G401 (cell line): ENCODE results near the gene PPP1R1B. TPM values are rescaled to one million over a fixed set of nuclear protein-coding genes. Genes with fewer than 3 reads are reported as not detected.

Source experiments
- DNase-seq: peaks from one replicate; pipeline ENCODE4 v3.0.0-alpha.2; 2015; ENCODE audit warnings: low spot score
- in situ Hi-C: cut with HindIII; loops from 2 replicates; pipeline ENCODE4 v1.10.0; 2016; ENCODE audit warnings: low sequenced_read_pairs, mixed read lengths
- total RNA-seq: library from RNA; depleted of rRNA; stranded (reverse); fragments of >200 nt; shearing (Covaris generic); gene quantifications from 2 replicates; pipeline ENCODE4 v1.2.3, GENCODE V29; 2014

Gene PPP1R1B
- total RNA-seq, 1 experiment from 2014 or later = 8.6 TPM

DNA sequence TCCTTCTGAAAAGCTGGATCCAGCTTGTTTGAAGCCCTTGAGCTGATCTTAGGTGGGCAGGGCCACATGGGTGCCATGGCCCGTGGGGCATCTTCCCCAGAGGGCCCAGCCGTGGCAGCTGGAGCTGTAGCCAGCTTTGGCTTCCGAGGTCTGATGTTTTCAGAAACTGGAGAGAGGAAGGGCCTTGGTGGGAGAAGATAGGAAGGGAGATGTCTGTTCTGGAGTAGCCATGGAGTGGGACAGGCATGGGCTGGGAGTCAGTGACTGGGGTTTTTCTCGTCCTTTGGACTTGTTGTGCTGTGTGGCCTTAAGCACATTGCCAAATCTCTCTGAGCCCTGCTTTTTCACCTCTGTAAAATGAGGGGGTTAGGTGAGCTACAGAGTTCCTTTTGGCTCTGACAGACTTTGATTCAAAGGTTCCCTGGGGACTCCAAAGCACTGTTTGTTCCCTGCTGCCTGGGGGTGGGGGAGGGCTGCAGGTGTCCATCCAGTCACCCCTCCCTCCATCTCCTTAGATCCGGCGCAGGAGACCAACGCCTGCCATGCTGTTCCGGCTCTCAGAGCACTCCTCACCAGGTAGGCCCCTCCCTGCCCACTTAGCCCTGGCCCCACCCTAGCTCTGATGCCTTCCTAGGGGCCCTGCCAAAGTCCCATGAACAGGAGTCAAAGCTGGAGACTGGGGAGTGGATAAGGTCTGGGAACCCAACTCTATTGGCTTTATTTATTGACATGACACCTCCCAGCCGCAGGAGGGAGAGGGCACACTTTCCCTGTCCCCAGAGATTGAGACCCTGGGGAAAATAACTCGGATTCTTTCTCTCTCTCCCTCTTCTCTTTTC, 2.1 kb downstream of the PPP1R1B start:
- no peak for DNase-seq
- in situ Hi-C loops = no loop called here

DNA sequence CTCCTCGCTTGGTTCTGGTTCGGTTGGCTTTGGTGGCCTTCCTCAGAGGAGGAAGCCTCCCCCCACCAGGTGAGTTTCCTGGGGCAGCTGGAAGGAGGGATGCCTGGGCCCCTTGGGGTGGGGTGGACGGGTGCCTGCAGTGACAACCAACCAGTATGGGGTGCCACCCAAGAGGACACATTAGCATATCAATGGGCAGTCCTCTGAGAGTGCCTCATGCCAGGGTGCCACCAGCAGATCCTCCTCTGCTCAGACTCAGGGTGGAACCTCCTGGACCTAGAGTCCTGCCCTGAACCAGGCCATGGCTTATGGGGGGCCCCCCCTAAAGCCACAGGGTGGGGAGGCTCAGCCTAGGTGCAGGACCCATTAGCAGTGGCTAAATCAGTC, 2.7 kb downstream of the PPP1R1B start:
- in situ Hi-C loops = no loop called here

DNA sequence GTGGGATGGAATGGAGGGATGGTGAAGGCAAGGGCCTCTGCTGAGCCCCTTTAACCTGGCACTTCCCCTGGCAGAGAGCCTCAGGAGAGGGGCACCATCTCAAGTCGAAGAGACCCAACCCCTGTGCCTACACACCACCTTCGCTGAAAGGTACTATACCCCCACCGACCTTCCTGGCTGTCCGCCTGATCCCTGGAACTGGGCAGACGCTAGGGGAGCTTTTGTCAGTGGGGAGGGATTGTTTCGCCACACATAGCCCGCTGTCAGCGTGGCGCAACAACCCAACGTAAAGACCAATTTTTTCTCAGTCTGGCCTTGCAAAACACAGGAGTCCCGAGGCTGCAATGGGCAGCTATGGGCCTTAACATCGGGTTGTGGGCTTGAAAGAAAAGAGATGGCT, 3.1 kb downstream of the PPP1R1B start:
- in situ Hi-C loops = no loop called here
- DNase-seq = no peak

More for the DNA sequence above, 2.7 kb downstream of the PPP1R1B start:
- DNase-seq = no peak

- no peak for DNase-seq
- in situ Hi-C loops = no loop called here
Measured at GRCh38 chr17:39631403-39631802, 4.7 kb downstream of the PPP1R1B start.

DNA sequence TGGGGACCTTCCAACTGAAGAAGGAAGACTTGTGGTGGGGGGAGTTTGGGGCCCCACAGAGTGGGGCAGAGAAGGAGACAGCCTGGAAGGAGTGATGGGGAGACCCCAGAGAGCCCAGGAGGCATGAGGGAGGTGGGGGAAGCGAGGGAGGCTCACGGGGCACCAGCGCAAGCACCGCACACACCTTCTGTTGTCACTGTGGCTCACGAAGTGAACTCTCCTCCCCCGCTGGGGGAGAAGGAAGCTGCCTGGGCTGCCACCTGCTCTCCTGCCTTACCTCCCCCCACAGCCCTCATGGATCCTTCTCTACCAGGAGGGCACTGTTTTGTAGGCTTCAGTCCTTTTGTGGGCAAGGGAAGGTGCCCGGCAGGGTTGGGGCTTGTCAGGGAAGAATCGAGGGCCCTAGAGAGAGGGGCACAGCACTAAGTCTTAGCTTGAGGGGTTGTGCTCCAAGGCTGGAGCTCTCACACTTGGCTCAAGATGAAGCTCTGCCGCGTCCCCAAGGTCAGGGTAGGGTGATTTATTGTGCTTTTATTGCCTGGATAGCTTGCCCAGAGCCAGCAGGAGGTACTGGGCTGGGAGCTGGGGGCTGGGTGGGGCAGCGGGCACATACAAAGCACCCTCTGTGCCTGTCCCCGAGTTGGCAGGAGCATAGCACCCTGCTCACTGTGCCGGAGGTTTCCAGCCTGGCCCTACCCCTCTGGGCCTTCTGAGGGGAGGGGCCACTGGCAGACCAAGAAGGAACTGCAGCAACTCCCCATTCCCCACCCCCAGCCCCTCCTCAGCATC, 5.6 kb downstream of the PPP1R1B start:
- peak; percentile 39 for DNase-seq
- in situ Hi-C loops = no loop called here

DNA sequence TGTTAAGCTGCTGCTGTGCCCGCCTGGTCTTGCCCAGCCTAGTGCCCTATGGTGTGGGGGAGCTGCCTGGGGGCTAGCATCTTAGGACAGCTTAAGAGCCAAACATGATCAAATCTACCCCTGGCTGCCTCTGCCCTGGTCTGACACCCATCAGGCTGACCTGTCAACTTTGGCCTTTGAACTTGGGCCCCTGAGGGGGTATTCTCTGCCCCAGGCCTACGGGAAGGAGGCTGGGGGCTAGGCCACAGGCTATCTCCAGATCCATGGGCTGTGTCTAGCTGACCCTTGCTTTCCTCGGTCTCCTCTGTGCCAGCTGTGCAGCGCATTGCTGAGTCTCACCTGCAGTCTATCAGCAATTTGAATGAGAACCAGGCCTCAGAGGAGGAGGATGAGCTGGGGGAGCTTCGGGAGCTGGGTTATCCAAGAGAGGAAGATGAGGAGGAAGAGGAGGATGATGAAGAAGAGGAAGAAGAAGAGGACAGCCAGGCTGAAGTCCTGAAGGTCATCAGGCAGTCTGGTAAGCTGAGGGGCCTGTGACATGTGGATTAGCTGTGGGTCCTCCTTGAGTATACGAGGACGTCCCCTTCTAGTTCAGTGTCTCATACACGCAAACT, 6.9 kb downstream of the PPP1R1B start:
- no peak for DNase-seq
- in situ Hi-C loops = no loop called here

DNA sequence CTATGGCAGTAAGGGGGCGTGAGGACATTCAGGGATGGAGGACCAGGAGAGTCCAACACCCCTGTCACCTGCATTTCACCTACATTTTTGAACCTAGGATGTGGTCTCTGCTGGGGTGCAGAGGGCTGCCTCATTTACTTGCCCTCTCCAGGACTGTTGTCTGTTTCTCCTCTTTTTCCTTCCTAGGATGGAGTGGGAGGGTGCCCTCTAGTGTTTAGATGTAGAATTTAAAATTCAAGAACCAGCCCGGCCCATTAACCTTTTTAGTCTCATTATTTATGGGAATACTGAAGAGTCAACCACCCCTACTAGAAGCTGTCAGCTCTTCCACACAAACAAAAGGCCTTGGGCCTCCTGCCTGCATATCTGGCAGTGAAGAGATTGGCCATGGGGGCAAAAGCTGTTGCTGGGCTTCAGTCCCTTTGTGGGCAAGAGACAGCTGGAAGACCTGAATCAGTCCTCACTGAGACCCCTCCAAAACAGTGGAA, 7.7 kb downstream of the PPP1R1B start:
- in situ Hi-C loops = no loop called here
- DNase-seq = peak; percentile 78

DNA sequence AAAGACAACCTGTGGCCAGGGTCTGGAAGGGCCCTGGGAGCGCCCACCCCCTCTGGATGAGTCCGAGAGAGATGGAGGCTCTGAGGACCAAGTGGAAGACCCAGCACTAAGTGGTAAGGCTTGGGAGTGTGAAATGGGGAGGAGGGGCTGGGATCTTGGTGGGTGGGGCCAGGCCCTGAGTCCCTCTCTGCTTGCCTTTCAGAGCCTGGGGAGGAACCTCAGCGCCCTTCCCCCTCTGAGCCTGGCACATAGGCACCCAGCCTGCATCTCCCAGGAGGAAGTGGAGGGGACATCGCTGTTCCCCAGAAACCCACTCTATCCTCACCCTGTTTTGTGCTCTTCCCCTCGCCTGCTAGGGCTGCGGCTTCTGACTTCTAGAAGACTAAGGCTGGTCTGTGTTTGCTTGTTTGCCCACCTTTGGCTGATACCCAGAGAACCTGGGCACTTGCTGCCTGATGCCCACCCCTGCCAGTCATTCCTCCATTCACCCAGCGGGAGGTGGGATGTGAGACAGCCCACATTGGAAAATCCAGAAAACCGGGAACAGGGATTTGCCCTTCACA, 8.9 kb downstream of the PPP1R1B start:
- no peak for DNase-seq
- in situ Hi-C loops = no loop called here

DNA sequence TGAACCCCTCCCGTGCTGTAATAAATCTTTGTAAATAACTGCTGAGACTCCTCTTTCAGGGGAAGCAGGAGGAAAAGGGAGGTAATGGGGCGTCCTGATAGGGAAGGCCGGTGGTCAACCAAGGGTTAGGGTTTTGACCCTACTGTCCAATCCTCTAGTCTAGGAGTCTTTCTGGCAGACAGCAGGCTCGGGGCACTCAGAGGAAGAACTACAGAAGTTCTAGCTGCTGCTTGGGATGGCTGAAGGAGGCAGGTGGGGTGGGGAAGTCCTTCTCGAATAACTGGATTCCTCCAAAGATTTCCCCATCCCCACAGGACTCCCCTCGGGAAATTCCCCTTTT, 9.8 kb downstream of the PPP1R1B start:
- in situ Hi-C loops = no loop called here
- DNase-seq = no peak

DNA sequence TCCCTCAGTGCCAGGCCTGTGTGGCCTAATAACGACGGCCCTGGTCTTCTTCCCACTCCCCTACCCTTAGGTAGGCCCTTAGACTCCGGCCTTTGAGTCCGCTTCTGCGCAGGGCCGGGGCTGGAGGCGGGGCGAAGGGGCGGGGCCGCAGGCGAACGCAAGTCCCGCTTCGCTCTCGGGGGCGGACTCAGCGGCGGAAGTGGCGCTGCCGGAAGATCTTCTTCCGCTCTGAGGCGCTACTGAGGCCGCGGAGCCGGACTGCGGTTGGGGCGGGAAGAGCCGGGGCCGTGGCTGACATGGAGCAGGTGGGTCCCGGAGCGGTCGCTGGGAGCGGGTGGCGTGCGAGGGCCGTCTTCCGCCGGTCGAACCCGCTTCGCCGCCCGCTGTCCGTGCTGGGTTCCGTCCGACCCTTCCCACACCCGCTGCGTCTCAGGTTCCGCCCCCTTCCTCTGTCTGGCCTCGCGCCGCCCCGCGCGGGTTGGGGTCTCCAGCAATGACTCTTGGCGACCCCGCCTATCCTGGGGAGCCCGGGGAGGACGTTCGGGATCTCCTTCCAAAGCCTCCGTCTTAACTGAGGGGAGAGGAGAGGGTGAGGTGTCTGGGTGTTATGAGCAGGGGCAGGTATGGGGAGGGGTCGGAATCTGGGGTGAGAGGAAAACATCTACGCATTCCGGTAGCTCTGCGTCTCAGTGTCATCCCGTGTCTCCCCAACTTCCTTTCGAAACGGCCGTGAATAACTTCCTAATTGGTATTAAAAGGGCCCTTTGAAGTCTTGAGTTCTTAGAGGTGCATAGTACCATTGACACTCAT, 10.4 kb downstream of the PPP1R1B start, which contains the start of gene STARD3:
TSS of gene STARD3 (plus strand) at position 218 of the 810 bp plus-strand sequence. CDS start 16,388 bp downstream, outside the sequence.
- peak; percentile 89 for DNase-seq
- in situ Hi-C loops = no loop called here

DNA sequence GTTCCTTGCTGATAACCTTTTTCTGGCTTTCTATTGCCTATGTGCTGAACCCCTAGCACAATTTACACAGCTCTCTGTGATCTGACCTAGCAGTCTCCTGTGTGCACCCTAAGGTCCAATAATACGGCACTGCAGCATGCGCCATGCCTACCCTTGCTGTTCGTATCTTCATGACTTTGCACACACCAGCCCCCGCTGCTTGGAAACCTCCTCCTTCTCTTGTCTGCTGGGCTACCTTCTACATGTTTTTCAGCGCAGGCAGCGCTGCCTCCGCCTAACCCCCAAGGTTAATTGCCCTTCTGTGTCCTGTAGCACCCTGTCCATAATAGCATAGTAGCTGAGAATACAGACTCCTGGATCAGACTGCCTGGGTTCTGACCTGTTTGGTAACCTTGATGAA, 11.6 kb downstream of the PPP1R1B start:
- in situ Hi-C loops = no loop called here
- no peak for DNase-seq

DNA sequence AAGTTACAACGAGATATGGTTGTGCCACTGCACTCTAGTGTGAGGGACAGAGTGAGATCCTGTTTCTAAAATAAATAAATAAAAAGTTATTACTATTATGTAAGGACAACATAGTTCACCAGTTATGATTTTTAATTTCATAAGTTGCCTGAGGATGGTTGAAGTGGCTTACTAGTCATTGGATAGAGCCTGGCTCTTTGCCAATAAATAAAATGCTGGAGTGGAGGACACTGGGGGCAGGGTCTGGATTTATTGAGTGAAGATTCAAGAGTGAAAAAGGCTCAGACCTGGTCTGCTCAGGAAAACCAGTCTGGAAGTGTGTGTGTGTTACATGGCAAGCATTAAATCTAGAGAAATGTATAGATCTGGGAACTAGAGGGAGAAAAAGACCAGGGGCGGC, 12.3 kb downstream of the PPP1R1B start:
- in situ Hi-C loops = no loop called here
- DNase-seq = no peak

GRCh38 chr17:39639566-39640458, 13.1 kb downstream of the PPP1R1B start:
- in situ Hi-C loops = no loop called here
- no peak for DNase-seq

GRCh38 chr17:39640591-39641031, 13.9 kb downstream of the PPP1R1B start:
- no peak for DNase-seq
- in situ Hi-C loops = no loop called here

- in situ Hi-C loops = no loop called here
- DNase-seq = no peak
Measured at GRCh38 chr17:39641097-39641496, 14.3 kb downstream of the PPP1R1B start.

- in situ Hi-C loops = no loop called here
- DNase-seq = no peak
Measured at GRCh38 chr17:39641883-39642282, 15.1 kb downstream of the PPP1R1B start.

DNA sequence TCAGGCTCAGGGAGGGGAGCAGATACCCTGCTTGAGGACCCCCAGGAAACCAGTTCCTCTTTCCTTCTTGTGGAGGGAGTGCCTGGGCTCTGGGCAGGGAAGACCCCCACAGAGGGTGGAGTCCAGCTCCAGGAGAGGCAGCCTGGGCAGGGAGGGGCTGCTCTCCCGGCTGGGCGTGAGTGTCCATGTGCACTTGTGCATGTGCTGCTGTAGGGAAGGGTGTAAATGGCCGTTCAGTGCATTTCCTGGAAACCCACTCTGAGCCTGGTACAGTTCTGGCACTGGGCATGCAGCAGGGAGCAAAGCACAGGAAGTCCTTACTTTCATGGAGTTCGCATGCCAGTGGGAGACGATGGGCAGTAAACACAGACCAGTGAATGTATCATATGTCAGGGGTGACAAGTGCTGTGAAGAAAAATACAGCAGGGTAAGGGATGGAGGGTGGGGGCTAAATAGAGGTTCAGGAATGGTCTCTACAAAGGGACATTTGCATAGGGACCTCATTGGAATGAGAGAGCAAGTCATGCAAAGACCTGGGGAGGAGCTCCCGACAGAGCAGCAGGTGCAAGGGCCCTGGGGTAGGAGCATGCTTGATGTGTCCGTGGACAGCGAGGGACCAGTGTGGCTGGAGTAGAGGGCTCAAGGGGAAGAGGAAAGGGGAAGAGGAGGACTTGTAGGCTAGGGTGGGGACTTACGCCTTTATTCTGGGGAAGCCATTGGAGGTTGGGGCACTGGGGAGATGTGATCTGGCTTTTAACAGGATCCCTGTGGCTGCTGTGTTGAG, 15.7 kb downstream of the PPP1R1B start:
- in situ Hi-C loops = no loop called here
- no peak for DNase-seq
